ENCODE results near the gene CLRN2.

DNA sequence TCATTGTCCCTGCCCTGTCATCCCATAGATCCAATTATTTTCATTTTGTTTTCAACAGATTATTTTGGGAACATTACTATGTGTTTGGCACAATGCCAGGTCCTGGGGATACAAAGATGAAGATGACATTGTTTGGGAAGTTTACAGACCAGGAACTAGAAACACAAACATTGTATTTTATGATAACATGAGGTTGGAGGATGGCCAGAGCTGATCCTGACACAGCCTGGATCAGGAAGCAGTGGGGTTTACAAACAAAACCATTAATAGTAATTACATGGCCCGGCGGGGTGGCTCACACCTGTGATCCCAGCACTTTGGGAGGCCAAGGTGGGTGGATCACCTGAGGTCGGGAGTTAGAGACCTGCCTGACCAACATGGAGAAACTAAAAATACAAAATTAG is 29.9 kb downstream of the CLRN2 start:
- TF ChIP-seq, protein P1, sequence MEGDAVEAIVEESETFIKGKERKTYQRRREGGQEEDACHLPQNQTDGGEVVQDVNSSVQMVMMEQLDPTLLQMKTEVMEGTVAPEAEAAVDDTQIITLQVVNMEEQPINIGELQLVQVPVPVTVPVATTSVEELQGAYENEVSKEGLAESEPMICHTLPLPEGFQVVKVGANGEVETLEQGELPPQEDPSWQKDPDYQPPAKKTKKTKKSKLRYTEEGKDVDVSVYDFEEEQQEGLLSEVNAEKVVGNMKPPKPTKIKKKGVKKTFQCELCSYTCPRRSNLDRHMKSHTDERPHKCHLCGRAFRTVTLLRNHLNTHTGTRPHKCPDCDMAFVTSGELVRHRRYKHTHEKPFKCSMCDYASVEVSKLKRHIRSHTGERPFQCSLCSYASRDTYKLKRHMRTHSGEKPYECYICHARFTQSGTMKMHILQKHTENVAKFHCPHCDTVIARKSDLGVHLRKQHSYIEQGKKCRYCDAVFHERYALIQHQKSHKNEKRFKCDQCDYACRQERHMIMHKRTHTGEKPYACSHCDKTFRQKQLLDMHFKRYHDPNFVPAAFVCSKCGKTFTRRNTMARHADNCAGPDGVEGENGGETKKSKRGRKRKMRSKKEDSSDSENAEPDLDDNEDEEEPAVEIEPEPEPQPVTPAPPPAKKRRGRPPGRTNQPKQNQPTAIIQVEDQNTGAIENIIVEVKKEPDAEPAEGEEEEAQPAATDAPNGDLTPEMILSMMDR (IDR thresholded peaks at IDR 0.05 in 4 of 5, conservative IDR thresholded peaks at IDR 0.05 in 1 of 5) = no peak
- no peak for TF ChIP-seq POLR2A (IDR thresholded peaks at IDR 0.05)

Measured in gastrocnemius medialis (tissue), 4 donors.